ENCODE measurements around the gene MAGI3. TPM values are rescaled to one million over a fixed set of nuclear protein-coding genes. Genes with fewer than 3 reads are reported as not detected.

Gene MAGI3
- total and polyA plus RNA-seq, 3 donors from 2014 or later, result 15.8 to 18.9 (median 18.8) TPM

GRCh38 chr1:113541106-113541505 lies 150.8 kb downstream of the MAGI3 start:
- no peak overlapping the region for H3K27ac ChIP-seq
- no peaks in the 10 kb centered on the region for H3K9me3 ChIP-seq
- intact Hi-C loops (cut with DNase I; ENCODE audit: low total_unique reads), result no loop called here
- no peak for DNase-seq
- WGBS, 2 donors, result 84 to 96% methylated on average over 2 of the region's 2 CpGs
- TF ChIP-seq CTCF (IDR thresholded peaks at IDR 0.05) (no peak), POLR2A (IDR thresholded peaks at IDR 0.05) (no peak)
- H3K4me1 ChIP-seq, result no peaks in the 10 kb centered on the region
- H3K27me3 ChIP-seq, result no peaks in the 10 kb centered on the region
- no peaks in the 10 kb centered on the region for H3K36me3 ChIP-seq (ENCODE audit: low read depth, missing control alignments)
- H3K4me3 ChIP-seq, result no peak overlapping the region

GRCh38 chr1:113542221-113542701 lies 151.9 kb downstream of the MAGI3 start:
- intact Hi-C loops (cut with DNase I; ENCODE audit: low total_unique reads), result no loop called here
- Histone ChIP-seq H3K4me3 (no peak overlapping the region), H3K9me3 (no peaks in the 10 kb centered on the region), H3K27ac (no peak overlapping the region), H3K36me3 (ENCODE audit: low read depth, missing control alignments) (no peaks in the 10 kb centered on the region), H3K27me3 (no peaks in the 10 kb centered on the region), H3K4me1 (no peaks in the 10 kb centered on the region)
- TF ChIP-seq CTCF (IDR thresholded peaks at IDR 0.05), result no peak
- WGBS, 2 donors, result 71 to 80% methylated on average over 6 of the region's 6 CpGs
- DNase-seq, result no peak

- intact Hi-C loops (cut with DNase I; ENCODE audit: low total_unique reads), result no loop called here
- H3K27me3 ChIP-seq, result no peaks in the 10 kb centered on the region
- 96 to 97% methylated on average over 1 of the region's 1 CpG for WGBS, 2 donors
Measured at GRCh38 chr1:113543110-113543509, 152.8 kb downstream of the MAGI3 start.

GRCh38 chr1:113545210-113545609 lies 154.9 kb downstream of the MAGI3 start:
- Histone ChIP-seq H3K36me3 (ENCODE audit: low read depth, missing control alignments) (no peaks in the 10 kb centered on the region), H3K4me1 (no peaks in the 10 kb centered on the region), H3K4me3 (no peak overlapping the region), H3K9me3 (no peaks in the 10 kb centered on the region), H3K27ac (no peak overlapping the region), H3K27me3 (no peaks in the 10 kb centered on the region)
- WGBS, 2 donors, result 85 to 86% methylated on average over 3 of the region's 3 CpGs
- no peak for TF ChIP-seq POLR2A (IDR thresholded peaks at IDR 0.05)
- TF ChIP-seq CTCF (IDR thresholded peaks at IDR 0.05), result no peak
- intact Hi-C loops (cut with DNase I; ENCODE audit: low total_unique reads), result no loop called here
- DNase-seq, result no peak

More at GRCh38 chr1:113543110-113543509, 152.8 kb downstream of the MAGI3 start:
- no peak for TF ChIP-seq POLR2A (IDR thresholded peaks at IDR 0.05)
- Histone ChIP-seq H3K9me3 (no peaks in the 10 kb centered on the region), H3K27ac (no peak overlapping the region), H3K4me3 (no peak overlapping the region), H3K4me1 (no peaks in the 10 kb centered on the region), H3K36me3 (ENCODE audit: low read depth, missing control alignments) (no peaks in the 10 kb centered on the region)
- DNase-seq, result no peak

- 67 to 84% methylated on average over 2 of the region's 2 CpGs for WGBS, 2 donors
- DNase-seq, result no peak
- H3K9me3 ChIP-seq, result no peaks in the 10 kb centered on the region
- intact Hi-C loops (cut with DNase I; ENCODE audit: low total_unique reads), result no loop called here
- H3K4me1 ChIP-seq, result no peaks in the 10 kb centered on the region
- H3K4me3 ChIP-seq, result no peak overlapping the region
- TF ChIP-seq POLR2A (IDR thresholded peaks at IDR 0.05) (no peak), CTCF (IDR thresholded peaks at IDR 0.05) (no peak)
- H3K27ac ChIP-seq, result no peak overlapping the region
- H3K36me3 ChIP-seq (ENCODE audit: low read depth, missing control alignments), result no peaks in the 10 kb centered on the region
- H3K27me3 ChIP-seq, result no peaks in the 10 kb centered on the region
Measured at GRCh38 chr1:113545626-113546025, 155.3 kb downstream of the MAGI3 start.
